Testis (tissue), 3 donors: Measurements from ENCODE around the gene NR3C1. TPM values are rescaled to one million over a fixed set of nuclear protein-coding genes. Genes with fewer than 3 reads are reported as not detected.

Experiments used
- DNase-seq: peaks from one replicate; pipeline ENCODE4 v3.0.0-alpha.2; 2019
- H3K27ac ChIP-seq, 2 donors: fragments of 200-600 bp; sonication (generic); one replicate each; pipeline ENCODE4 v1.5.1; 2019
- H3K27me3 ChIP-seq: fragments of 200-600 bp; sonication (generic); one replicate; pipeline ENCODE4 v1.5.1; 2019
- H3K36me3 ChIP-seq: fragments of 200-600 bp; sonication (generic); one replicate; pipeline ENCODE4 v1.5.1; 2017; ENCODE audit warnings: low read depth; ENCODE audit errors: missing control alignments
- H3K4me1 ChIP-seq: fragments of 200-600 bp; sonication (generic); one replicate; pipeline ENCODE4 v1.5.1; 2019
- H3K4me3 ChIP-seq, 2 donors: fragments of 200-600 bp; sonication (generic); one replicate each; pipeline ENCODE4 v1.5.1; 2017 to 2019
- H3K9me3 ChIP-seq: fragments of 200-600 bp; sonication (generic); one replicate; pipeline ENCODE4 v1.5.1; 2017
- POLR2A ChIP-seq: fragments of 450-650 bp; IDR thresholded peaks from one replicate; pipeline ENCODE4 v1.6.1; 2017; ENCODE audit warnings: antibody characterized with exemption, mild to moderate bottlenecking, moderate library complexity
- WGBS, 2 donors: methylation state at CpG; one replicate each; pipeline ENCODE4 v1.1.5; 2018; 5-methylcytosine and 5-hydroxymethylcytosine counted together
- intact Hi-C: fragments of 100-400 bp; cut with DNase I; formaldehyde crosslinking; loops from one replicate; pipeline ENCODE4 v1.15.1; 2023; ENCODE audit warnings: low total_unique reads
- polyA plus RNA-seq: library from polyadenylated mRNA; stranded (reverse); fragments of 350-450 nt; fragmentation: Illumina TruSeq; extraction: RNeasy Lipid Tissue Mini Kit (QIAGEN cat#74804); gene quantifications from one replicate; pipeline ENCODE4 v1.2.3, GENCODE V29; 2014; ENCODE audit warnings: low read depth, low replicate concordance; ENCODE audit not compliant: insufficient read depth
- total RNA-seq, 2 donors: library from RNA; depleted of rRNA; stranded (reverse); fragments of >200 nt; gene quantifications; one replicate each; pipeline ENCODE4 v1.2.3, GENCODE V29; 2016
- TF ChIP-seq, protein P1 (sequence below), 3 experiments: fragments of 450-650 bp in 2 of 3; fragments of 200-600 bp in 1 of 3; sonication (generic) in 1 of 3; IDR thresholded peaks; one replicate each; pipeline ENCODE4 v1.5.1; 2016 to 2019; ENCODE audit warnings: antibody characterized with exemption in 3 of 3, mild to moderate bottlenecking in 2 of 3, moderate library complexity in 1 of 3

The NR3C1 gene
- total and polyA plus RNA-seq, 3 donors from 2014 or later = 33.2 to 37.7 (median 34.3) TPM

GRCh38 chr5:143311955-143312354, 91.5 kb downstream of the NR3C1 start:
- no peak for TF ChIP-seq POLR2A
- TF ChIP-seq, protein P1, sequence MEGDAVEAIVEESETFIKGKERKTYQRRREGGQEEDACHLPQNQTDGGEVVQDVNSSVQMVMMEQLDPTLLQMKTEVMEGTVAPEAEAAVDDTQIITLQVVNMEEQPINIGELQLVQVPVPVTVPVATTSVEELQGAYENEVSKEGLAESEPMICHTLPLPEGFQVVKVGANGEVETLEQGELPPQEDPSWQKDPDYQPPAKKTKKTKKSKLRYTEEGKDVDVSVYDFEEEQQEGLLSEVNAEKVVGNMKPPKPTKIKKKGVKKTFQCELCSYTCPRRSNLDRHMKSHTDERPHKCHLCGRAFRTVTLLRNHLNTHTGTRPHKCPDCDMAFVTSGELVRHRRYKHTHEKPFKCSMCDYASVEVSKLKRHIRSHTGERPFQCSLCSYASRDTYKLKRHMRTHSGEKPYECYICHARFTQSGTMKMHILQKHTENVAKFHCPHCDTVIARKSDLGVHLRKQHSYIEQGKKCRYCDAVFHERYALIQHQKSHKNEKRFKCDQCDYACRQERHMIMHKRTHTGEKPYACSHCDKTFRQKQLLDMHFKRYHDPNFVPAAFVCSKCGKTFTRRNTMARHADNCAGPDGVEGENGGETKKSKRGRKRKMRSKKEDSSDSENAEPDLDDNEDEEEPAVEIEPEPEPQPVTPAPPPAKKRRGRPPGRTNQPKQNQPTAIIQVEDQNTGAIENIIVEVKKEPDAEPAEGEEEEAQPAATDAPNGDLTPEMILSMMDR (IDR thresholded peaks at IDR 0.05) = no peak
- Histone ChIP-seq H3K4me3 (no peak overlapping the region), H3K9me3 (no peaks in the 10 kb centered on the region), H3K27ac (no peak overlapping the region), H3K27me3 (no peaks in the 10 kb centered on the region), H3K4me1 (no peaks in the 10 kb centered on the region), H3K36me3 (no peaks in the 10 kb centered on the region)
- DNase-seq = no peak
- intact Hi-C loops = no loop called here
- 98 to 100% methylated on average over 1 of the region's 1 CpG for WGBS, 2 donors

DNA sequence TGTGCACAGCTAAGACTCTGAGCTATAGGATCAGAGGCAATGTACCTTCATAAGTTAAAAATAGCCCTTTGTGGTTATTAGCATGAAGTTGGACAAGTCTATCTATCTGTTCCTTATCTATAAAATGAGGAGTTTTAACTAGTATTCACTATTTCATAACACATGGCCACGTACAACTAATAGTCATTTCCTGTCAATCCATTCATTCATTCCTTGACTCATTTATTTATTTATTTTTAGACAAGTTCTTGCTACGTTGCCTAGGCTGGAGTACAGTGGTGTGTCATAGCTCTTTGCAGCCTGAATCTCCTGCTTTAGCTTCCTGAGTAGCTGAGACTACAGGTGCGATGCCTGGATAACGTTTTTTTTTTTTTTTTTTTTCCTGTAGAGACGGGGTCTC, 92.1 kb downstream of the NR3C1 start:
- H3K9me3 ChIP-seq = no peaks in the 10 kb centered on the region
- H3K27ac ChIP-seq = no peak overlapping the region
- no peaks in the 10 kb centered on the region for H3K36me3 ChIP-seq
- no peaks in the 10 kb centered on the region for H3K27me3 ChIP-seq
- WGBS, 2 donors = 77 to 82% methylated on average over 5 of the region's 5 CpGs
- intact Hi-C loops = no loop called here
- H3K4me1 ChIP-seq = no peaks in the 10 kb centered on the region
- TF ChIP-seq, protein P1 (IDR thresholded peaks at IDR 0.05) = no peak
- no peak for TF ChIP-seq POLR2A
- no peak for DNase-seq
- no peak overlapping the region for H3K4me3 ChIP-seq

DNA sequence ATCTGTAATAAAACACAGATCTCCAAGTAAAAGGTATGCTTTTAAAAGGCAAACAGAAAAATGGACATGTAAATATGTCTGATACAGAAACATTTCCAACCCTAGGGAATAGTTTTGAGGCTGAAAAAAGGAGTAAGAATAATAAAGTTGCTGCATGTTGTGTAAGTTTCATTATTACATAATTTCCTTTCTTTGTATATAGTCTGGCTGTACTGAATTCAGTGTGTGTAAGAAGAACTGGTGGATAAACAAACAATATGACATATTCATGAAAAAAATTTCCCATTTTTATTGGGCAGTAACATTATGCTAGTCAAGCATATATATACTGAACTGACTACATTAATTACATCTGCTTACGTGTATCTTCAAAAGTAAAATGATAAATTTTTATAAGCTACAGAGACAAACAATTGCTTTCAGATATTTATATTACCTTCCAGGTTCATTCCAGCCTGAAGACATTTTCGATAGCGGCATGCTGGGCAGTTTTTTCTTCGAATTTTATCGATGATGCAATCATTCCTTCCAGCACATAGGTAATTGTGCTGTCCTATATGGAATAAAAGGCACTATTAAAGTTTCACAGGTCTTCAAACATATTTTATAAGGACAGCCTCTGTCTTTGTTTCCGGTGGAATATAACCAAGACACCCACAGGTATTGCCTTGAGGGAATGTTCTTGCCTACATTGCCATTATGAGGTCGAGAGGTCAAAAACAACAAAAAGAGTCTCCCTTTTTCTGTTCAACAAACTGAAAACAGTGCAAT, 93.6 kb downstream of the NR3C1 start:
- H3K9me3 ChIP-seq = no peaks in the 10 kb centered on the region
- no peak overlapping the region for H3K4me3 ChIP-seq
- no peak for DNase-seq
- no peak overlapping the region for H3K27ac ChIP-seq
- no peaks in the 10 kb centered on the region for H3K4me1 ChIP-seq
- H3K36me3 ChIP-seq = no peaks in the 10 kb centered on the region
- no peaks in the 10 kb centered on the region for H3K27me3 ChIP-seq
- TF ChIP-seq, protein P1 (IDR thresholded peaks at IDR 0.05) = no peak
- no peak for TF ChIP-seq POLR2A
- WGBS, 2 donors = 94% methylated on average over 7 of the region's 7 CpGs
- intact Hi-C loops = no loop called here

DNA sequence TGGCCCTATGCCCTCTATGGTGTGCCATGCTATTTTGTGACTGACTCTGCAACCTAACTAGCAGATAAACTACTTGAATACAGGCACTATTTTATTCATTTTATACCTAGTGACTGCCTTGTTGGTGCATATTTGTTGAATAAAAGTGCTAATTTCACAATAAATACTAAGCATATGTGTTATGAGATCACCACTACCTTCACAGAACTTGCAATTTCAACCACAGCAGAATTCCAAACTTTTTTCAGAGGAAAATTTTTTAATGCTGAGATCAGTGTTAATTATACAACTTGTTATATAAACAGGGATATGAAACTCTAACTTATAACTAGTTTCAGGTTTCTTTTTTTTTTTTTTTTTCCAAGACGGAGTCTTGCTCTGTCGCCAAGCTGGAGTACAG, 94.8 kb downstream of the NR3C1 start:
- intact Hi-C loops = no loop called here
- 91 to 96% methylated on average over 2 of the region's 2 CpGs for WGBS, 2 donors
- no peaks in the 10 kb centered on the region for H3K4me1 ChIP-seq
- no peak overlapping the region for H3K27ac ChIP-seq
- DNase-seq = no peak
- no peaks in the 10 kb centered on the region for H3K9me3 ChIP-seq
- TF ChIP-seq, protein P1 (IDR thresholded peaks at IDR 0.05) = no peak
- TF ChIP-seq POLR2A = no peak
- no peaks in the 10 kb centered on the region for H3K36me3 ChIP-seq
- no peak overlapping the region for H3K4me3 ChIP-seq
- no peaks in the 10 kb centered on the region for H3K27me3 ChIP-seq

- intact Hi-C loops = no loop called here
- no peak overlapping the region for H3K27ac ChIP-seq
Measured at GRCh38 chr5:143306040-143306439, 97.4 kb downstream of the NR3C1 start.

More at GRCh38 chr5:143306040-143306439, 97.4 kb downstream of the NR3C1 start:
- no peak for DNase-seq
- 82 to 100% methylated on average over 2 of the region's 2 CpGs for WGBS, 2 donors
- TF ChIP-seq POLR2A = no peak
- TF ChIP-seq, protein P1 (IDR thresholded peaks at IDR 0.05) = no peak
- H3K4me1 ChIP-seq = no peaks in the 10 kb centered on the region
- H3K9me3 ChIP-seq = no peaks in the 10 kb centered on the region
- no peak overlapping the region for H3K4me3 ChIP-seq
- H3K27me3 ChIP-seq = no peaks in the 10 kb centered on the region
- no peaks in the 10 kb centered on the region for H3K36me3 ChIP-seq
